Kidney glomerular epithelial cell (primary cell): Measurements from ENCODE around the gene RAB30.

Experiments
- DNase-seq: peaks from one replicate; lab custom pipeline; 2025; lab: John Stamatoyannopoulos, UW

The RAB30 gene

GRCh38 chr11:83039566-83039965 lies 32.1 kb downstream of the RAB30 start:
- DNase-seq, result no peak

GRCh38 chr11:83037877-83038276 lies 33.8 kb downstream of the RAB30 start:
- DNase-seq, result no peak

- DNase-seq, result no peak
Observed at GRCh38 chr11:83036701-83037100, 35.0 kb downstream of the RAB30 start.

- no peak for DNase-seq
Observed at GRCh38 chr11:83035070-83035854, 36.4 kb downstream of the RAB30 start.

GRCh38 chr11:83034673-83035014 lies 37.1 kb downstream of the RAB30 start:
- no peak for DNase-seq

GRCh38 chr11:83033972-83034672 lies 37.6 kb downstream of the RAB30 start:
- DNase-seq, result no peak

GRCh38 chr11:83033371-83033770 lies 38.3 kb downstream of the RAB30 start:
- DNase-seq, result no peak

- no peak for DNase-seq
Observed at GRCh38 chr11:83031127-83031526, 40.6 kb downstream of the RAB30 start.

GRCh38 chr11:83027794-83028193 lies 43.9 kb downstream of the RAB30 start:
- DNase-seq, result no peak

- DNase-seq, result no peak
Observed at GRCh38 chr11:83027289-83027688, 44.4 kb downstream of the RAB30 start.

- DNase-seq, result no peak
Observed at GRCh38 chr11:83026229-83026628, 45.5 kb downstream of the RAB30 start.

GRCh38 chr11:83025267-83025704 lies 46.4 kb downstream of the RAB30 start:
- no peak for DNase-seq

GRCh38 chr11:83024270-83024854 lies 47.3 kb downstream of the RAB30 start:
- no peak for DNase-seq

GRCh38 chr11:83023410-83023809 lies 48.3 kb downstream of the RAB30 start:
- DNase-seq, result no peak

- no peak for DNase-seq
Observed at GRCh38 chr11:83021780-83022125, 49.9 kb downstream of the RAB30 start.

GRCh38 chr11:83020942-83021779 lies 50.5 kb downstream of the RAB30 start:
- no peak for DNase-seq

GRCh38 chr11:83019888-83020579 lies 51.7 kb downstream of the RAB30 start:
- DNase-seq, result no peak

- DNase-seq, result no peak
Observed at GRCh38 chr11:83014951-83015350, 56.7 kb downstream of the RAB30 start.

- no peak for DNase-seq
Observed at GRCh38 chr11:83012168-83013067, 59.3 kb downstream of the RAB30 start.

- no peak for DNase-seq
Observed at GRCh38 chr11:83011333-83012167, 60.1 kb downstream of the RAB30 start.
